ENCODE data around the gene COMMD10.

GRCh38 chr5:116256717-116257116, 171.9 kb downstream of the COMMD10 start:
- TF ChIP-seq POLR2A (IDR thresholded peaks at IDR 0.05) (no peak), CTCF (IDR thresholded peaks at IDR 0.05 in 4 of 5, conservative IDR thresholded peaks at IDR 0.05 in 1 of 5) (no peak)
